LHCN-M2 (cell line): ENCODE results near the gene GXYLT2. TPM values are rescaled to one million over a fixed set of nuclear protein-coding genes. Genes with fewer than 3 reads are reported as not detected.
A peak's percentile ranks its signal among the peaks of the same experiment; 100 is the strongest.
"Not testable (repeated sequence)": the region's sequence is repeated elsewhere in the genome, so short reads cannot be mapped to it uniquely, and the experiment has no call there.

Experiments
- DNase-seq: peaks from one replicate; pipeline ENCODE4 v3.0.0-alpha.2; 2012; ENCODE audit warnings: low read depth
- total RNA-seq: library from RNA; depleted of rRNA; stranded (reverse); fragments of >200 nt; gene quantifications from 2 replicates; pipeline ENCODE4 v1.2.3, GENCODE V29; 2014

GXYLT2 gene
- total RNA-seq, 1 experiment from 2014 or later = 8.3 TPM

- DNase-seq = no peak
These were observed 85.3 kb downstream of the GXYLT2 start for GRCh38 chr3:72973031-72973723.

GRCh38 chr3:72973786-72974185 lies 85.9 kb downstream of the GXYLT2 start:
- no peak for DNase-seq

- DNase-seq = no peak
These were observed 87.1 kb downstream of the GXYLT2 start for GRCh38 chr3:72974956-72975355.

GRCh38 chr3:72976281-72976741 lies 88.5 kb downstream of the GXYLT2 start:
- peak; percentile 88 for DNase-seq

GRCh38 chr3:72977060-72977808 lies 89.4 kb downstream of the GXYLT2 start:
- DNase-seq = peak; percentile 91

GRCh38 chr3:72982609-72983366 lies 94.9 kb downstream of the GXYLT2 start:
- no peak for DNase-seq

DNA sequence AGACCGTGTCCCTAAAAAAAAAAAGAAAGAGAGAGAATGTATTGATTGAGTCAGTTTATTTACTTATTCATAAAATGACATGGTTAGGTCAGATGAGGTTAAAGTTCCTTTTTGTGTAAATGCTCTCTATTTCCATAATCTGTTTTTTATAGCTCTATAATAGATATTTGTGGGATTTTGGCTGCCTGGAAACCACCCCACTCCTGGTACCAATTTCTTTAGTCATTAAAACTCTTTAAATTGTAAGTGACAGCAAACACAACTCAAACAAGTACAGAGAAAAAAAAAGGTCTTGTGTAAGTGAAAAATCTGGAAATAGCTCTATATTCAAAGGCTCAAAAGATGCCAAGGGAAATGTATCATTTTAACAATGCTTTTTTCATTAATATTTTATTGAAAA lies 97.7 kb downstream of the GXYLT2 start:
- no peak for DNase-seq

GRCh38 chr3:72990701-72991395 lies 103.0 kb downstream of the GXYLT2 start:
- DNase-seq = no peak

DNA sequence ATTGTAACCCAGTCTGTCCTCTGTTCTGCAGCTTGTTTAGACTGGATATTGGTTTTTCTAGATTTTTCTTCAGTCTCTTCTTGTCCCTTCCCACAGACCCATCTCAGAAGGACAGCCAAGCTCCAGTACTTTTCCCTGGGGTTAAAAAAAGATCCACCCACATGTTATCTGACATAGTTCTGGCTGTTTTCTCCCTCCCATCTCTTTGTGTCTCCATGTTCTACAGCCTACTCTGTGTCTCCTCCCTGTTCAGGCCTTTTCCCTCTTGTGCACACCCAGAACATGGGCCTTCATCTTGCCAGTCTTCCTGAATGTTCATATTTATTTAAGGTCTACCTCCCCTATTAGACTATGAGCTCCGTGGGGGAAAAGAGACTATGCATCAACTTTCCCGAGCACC lies 103.7 kb downstream of the GXYLT2 start:
- DNase-seq = no peak

GRCh38 chr3:72993391-72993790 lies 105.5 kb downstream of the GXYLT2 start:
- DNase-seq = no peak

DNA sequence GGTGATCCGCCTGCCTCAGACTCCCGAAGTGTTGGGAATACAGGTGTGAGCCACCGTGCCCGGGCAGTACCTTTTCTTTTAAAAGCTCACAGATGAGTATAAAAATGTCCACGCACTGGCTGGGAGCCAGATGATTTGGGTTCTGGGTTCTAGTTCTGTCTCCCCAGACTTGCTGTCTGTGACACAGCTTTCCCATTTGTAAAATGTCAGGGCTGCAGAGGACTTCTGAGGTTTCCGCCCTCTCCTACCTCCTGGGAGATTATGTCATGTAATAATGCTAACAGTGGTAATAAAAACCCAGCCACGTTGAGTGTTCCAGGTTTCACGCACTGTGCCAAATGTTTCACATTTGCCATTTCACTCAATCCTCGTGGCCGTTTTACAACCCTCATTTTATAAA lies 107.5 kb downstream of the GXYLT2 start:
- no peak for DNase-seq

- DNase-seq = no peak
These were observed 108.3 kb downstream of the GXYLT2 start for GRCh38 chr3:72996121-72996472.

DNA sequence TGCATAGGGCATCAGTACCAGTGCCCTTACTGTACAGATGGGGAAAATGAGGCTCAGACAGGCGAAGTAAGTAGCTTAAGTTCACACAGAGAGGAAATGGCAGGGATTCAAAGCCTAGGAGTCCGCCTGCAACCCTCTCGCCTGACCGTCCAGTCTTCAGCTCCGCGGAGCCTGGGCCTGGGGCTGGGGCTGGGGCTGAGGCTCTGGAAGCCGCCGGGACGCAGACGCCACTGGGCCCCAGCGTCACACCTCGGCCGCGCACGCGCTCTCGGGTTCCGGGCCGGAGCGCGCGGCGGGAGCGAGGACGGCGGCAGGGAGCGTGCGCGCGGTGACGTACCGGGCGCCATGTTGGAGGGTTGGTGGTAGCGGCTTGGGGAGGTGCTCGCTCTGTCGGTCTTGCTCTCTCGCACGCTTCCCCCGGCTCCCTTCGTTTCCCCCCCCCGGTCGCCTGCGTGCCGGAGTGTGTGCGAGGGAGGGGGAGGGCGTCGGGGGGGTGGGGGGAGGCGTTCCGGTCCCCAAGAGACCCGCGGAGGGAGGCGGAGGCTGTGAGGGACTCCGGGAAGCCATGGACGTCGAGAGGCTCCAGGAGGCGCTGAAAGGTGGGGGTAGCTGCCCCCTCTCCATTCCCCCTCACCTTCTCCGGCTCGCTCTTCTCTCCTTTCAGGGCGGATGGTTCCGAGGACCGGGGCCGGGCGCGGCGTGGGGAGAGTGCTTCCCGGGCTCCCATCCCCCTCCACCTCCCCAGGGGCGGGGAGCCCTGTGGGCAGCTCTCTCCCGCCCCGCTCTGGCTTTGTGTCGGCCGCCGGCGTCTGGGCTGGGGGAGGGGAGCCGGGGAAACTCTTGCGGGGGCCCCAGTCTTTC lies 108.9 kb downstream of the GXYLT2 start, which contains the start of gene PPP4R2:
Gene PPP4R2, plus strand, starts transcription at position 339 of the 861 bp plus-strand sequence. Its CDS starts 227 bp downstream, at position 566.
- peak; percentile 87 for DNase-seq

DNA sequence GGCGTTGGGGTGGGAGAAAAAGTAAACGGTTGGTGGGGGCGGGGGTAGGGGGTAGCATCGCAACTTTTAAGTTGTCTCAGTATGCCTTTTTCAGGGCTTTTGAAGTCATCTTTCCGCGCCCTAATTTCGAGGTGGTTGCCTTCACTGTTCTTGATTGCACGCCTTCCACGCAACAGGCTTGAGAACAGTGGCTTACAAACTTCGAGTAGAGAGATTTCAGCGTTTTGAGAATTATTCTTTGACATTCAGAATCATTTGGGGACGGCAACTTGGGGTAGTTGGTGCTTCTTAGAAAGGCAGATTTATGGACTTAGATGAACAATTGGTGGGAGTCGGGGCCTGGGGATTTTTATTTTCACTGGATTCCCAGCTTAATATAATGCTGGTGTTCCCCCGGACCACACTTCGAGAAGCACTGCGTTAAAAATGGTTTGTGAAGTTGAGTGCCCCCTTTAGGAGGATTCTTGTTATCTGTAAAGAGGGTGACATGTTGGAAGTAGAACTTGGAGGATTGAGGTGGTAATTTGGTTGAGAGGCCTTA lies 109.6 kb downstream of the GXYLT2 start:
- peak; percentile 71 for DNase-seq

- no peak for DNase-seq
These were observed 110.6 kb downstream of the GXYLT2 start for GRCh38 chr3:72998466-72998865.

GRCh38 chr3:72999951-73000350 lies 112.1 kb downstream of the GXYLT2 start:
- DNase-seq = no peak

DNA sequence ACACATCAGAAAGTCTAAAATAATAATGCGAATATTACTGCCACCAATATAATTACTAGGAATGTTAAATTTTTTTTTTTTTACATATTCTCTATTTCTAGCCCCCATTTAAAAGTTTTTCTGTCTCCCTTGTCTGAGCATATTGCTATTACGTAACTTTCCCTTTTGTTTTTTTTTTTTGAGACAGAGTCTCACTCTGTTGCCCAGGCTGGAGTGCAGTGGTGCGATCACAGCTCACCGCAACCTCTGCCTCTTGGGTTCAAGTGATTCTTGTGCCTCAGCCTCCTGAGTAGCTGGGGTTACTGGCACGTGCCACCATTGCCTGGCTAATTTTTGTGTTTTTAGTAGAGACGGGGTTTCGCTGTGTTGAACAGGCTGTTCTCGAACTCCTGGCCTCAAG lies 115.2 kb downstream of the GXYLT2 start:
- DNase-seq = not testable (repeated sequence)

- DNase-seq = no peak
These were observed 116.5 kb downstream of the GXYLT2 start for GRCh38 chr3:73004316-73004715.

DNA sequence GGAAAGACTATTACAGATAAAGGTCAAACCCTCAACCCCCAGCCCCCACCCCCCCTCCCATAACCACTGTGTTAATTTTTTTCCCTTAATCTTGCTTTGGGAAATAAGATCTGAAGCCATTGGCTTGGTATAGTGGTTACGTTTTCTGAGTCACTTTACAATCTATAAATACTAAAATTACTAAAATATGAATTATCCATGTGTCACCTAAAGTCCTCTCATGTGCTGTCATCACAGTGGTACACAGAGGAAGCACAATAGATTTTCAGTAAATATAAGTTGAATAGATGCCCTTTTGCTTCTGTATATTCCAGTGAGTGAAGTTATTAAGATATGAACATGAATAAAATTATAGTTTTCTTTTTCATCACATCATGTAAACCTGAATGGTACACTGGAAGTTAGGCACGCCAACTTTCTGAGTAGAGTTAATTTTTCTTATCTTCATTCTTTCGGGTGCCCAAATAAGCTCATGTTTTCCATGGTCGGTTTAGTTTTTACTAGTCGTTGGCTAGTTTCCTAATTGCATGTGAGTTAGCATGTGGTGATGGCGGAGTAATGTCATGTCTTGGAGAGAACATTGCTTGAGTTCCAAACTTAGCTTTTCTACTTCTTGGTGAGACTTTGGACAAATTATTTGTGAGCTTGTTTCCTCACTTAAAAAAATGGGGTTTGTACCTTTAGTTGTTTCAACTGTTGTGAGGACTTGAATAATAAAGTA lies 120.3 kb downstream of the GXYLT2 start:
- DNase-seq = no peak

DNA sequence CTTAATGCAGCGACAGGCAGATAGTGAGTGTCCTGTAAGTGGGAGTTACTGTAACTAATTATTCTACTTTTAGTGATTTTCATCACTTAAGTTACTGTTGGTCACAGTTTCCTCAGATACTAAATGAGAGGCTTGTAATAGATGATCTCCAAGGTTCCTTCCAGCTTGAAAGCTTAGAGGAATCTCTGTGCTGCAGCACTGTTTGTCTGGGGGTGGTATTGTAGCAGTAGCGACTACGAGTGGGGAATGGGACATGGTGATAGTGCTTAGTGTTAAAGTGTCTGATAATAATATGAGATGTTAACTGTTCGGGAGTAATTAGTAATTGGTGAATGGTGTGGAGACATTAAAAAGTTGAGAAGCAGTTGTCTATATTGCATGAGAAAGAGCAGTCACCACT lies 121.2 kb downstream of the GXYLT2 start:
- no peak for DNase-seq
